A549 (cell line): ENCODE data around the gene TSTD1. TPM values are rescaled to one million over a fixed set of nuclear protein-coding genes. Genes with fewer than 3 reads are reported as not detected.
A peak's percentile ranks its signal among the peaks of the same experiment; 100 is the strongest.

Source experiments
- ATAC-seq, 2 experiments: fragments of 200-7000 bp in 1 of 2; fragments of >200 bp in 1 of 2; cut with Nextera tagmentation in 1 of 2; cut with Tn5 transposase in 1 of 2; 3 replicates each; pipeline versions ENCODE4 v1.8.0 to v1.9.1; 2018 to 2020; ENCODE audit warnings: mild to moderate bottlenecking in 1 of 2, moderate library complexity in 1 of 2
- CTCF ChIA-PET: fragments of 300-600 bp; sonication (Branson Sonifier 250); formaldehyde crosslinking; extraction: SDS; loops from one replicate; lab custom pipeline; 2021; ENCODE audit warnings: antibody characterized with exemption, inconsistent platforms; lab: Yijun Ruan, JAX
- POLR2A ChIA-PET: fragments of 350-600 bp; formaldehyde crosslinking; extraction: SDS; loops from one replicate; lab custom pipeline; 2021; ENCODE audit warnings: antibody characterized with exemption, inconsistent platforms; lab: Yijun Ruan, JAX
- DNase-seq, 2 experiments: peaks; one replicate each; pipeline versions ENCODE4 v3.0.0 to v3.0.0-alpha.2; 2011 to 2016; ENCODE audit warnings: low read depth in 1 of 2, low spot score in 1 of 2
- FAIRE-seq: peaks from 2 replicates; lab custom pipeline; 2011; peaks lifted over from hg19 to GRCh38; lab: Jason Lieb, UNC
- H3K27ac ChIP-seq, 2 experiments: fragments of >200 bp; sonication (Bioruptor Twin); formaldehyde crosslinking; 3 replicates each; pipeline ENCODE4 v1.5.1; 2016 to 2017
- H3K4me1 ChIP-seq: fragments of >200 bp; sonication (Bioruptor Twin); formaldehyde crosslinking; 3 replicates; pipeline ENCODE4 v1.6.1; 2016
- H3K4me2 ChIP-seq: fragments of >200 bp; sonication (Bioruptor Twin); formaldehyde crosslinking; 3 replicates; pipeline ENCODE4 v1.6.1; 2016
- H3K4me3 ChIP-seq: fragments of >200 bp; sonication (Bioruptor Twin); formaldehyde crosslinking; 3 replicates; pipeline ENCODE4 v1.5.1; 2016
- H3K9me3 ChIP-seq: fragments of >200 bp; sonication (Bioruptor Twin); formaldehyde crosslinking; 3 replicates; pipeline ENCODE4 v1.6.1; 2016
- CBX2 ChIP-seq: fragments of 200-600 bp; sonication (generic); IDR thresholded peaks from 2 replicates; pipeline ENCODE4 v1.6.1; 2016; ENCODE audit warnings: low read depth, mild to moderate bottlenecking, borderline replicate concordance
- CHD2 ChIP-seq: fragments of 150-350 bp; IDR thresholded peaks from 2 replicates; pipeline ENCODE4 v1.6.1; 2014; ENCODE audit warnings: low read length; ENCODE audit not compliant: partially characterized antibody
- CHD4 ChIP-seq: fragments of 200-600 bp; sonication (generic); IDR thresholded peaks from 2 replicates; pipeline ENCODE4 v1.6.1; 2016; ENCODE audit warnings: antibody characterized with exemption, mild to moderate bottlenecking, borderline replicate concordance
- EHF ChIP-seq: fragments of 250-450 bp; sonication (Bioruptor Pico); IDR thresholded peaks from 2 replicates; pipeline ENCODE4 v1.5.0; 2020; ENCODE audit warnings: mild to moderate bottlenecking
- ESRRA ChIP-seq: fragments of 150-350 bp; IDR thresholded peaks from 2 replicates; pipeline ENCODE4 v1.6.1; 2014; ENCODE audit warnings: mild to moderate bottlenecking, low read length, borderline replicate concordance
- FOSB ChIP-seq: fragments of 250-450 bp; sonication (Bioruptor Pico); IDR thresholded peaks from 2 replicates; pipeline ENCODE4 v1.5.0; 2020; ENCODE audit warnings: mild to moderate bottlenecking, moderate library complexity
- FOSL2 ChIP-seq, 2 experiments: fragments of 450-650 bp in 1 of 2; fragments of >200 bp in 1 of 2; sonication (Bioruptor Twin) in 1 of 2; formaldehyde crosslinking; IDR thresholded peaks; 2 replicates each; pipeline versions ENCODE4 v1.5.0 to v1.6.1; 2016 to 2020; ENCODE audit warnings: mild to moderate bottlenecking in 1 of 2, moderate library complexity in 1 of 2
- HDAC2 ChIP-seq: fragments of 200-600 bp; sonication (generic); IDR thresholded peaks from 2 replicates; pipeline ENCODE4 v1.6.1; 2016
- HOXA7 ChIP-seq: fragments of 250-450 bp; sonication (Bioruptor Pico); IDR thresholded peaks from 2 replicates; pipeline ENCODE4 v1.5.0; 2020; ENCODE audit warnings: mild to moderate bottlenecking, moderate library complexity
- JUN ChIP-seq, 2 experiments: fragments of >200 bp; sonication (Bioruptor Twin); formaldehyde crosslinking; IDR thresholded peaks; 2 replicates in 1 of 2; 3 replicates in 1 of 2; pipeline ENCODE4 v1.6.1; 2016 to 2017
- KDM5A ChIP-seq: fragments of 200-600 bp; sonication (generic); IDR thresholded peaks from 2 replicates; pipeline ENCODE4 v1.6.1; 2016; ENCODE audit warnings: antibody characterized with exemption, mild to moderate bottlenecking
- MAFK ChIP-seq: fragments of 450-650 bp; IDR thresholded peaks from 2 replicates; pipeline ENCODE4 v1.6.1; 2014; ENCODE audit not compliant: partially characterized antibody
- MAZ ChIP-seq: fragments of 150-350 bp; IDR thresholded peaks from 2 replicates; pipeline ENCODE4 v1.6.1; 2014; ENCODE audit warnings: antibody characterized with exemption, low read depth, low read length, borderline replicate concordance
- MYC ChIP-seq: IDR thresholded peaks from 2 replicates; pipeline ENCODE4 v1.6.1; 2012; ENCODE audit warnings: mild to moderate bottlenecking, inconsistent platforms, low read length, improper control_type of control experiment, borderline replicate concordance
- NFE2L2 ChIP-seq: fragments of 150-350 bp; conservative IDR thresholded peaks from 2 replicates; pipeline ENCODE4 v1.6.1; 2014; ENCODE audit warnings: low read length
- POLR2A ChIP-seq: IDR thresholded peaks from 2 replicates; pipeline ENCODE4 v1.6.1; 2012; ENCODE audit warnings: mild to moderate bottlenecking, low read length
- RARB ChIP-seq: fragments of 250-450 bp; sonication (Bioruptor Pico); IDR thresholded peaks from 2 replicates; pipeline ENCODE4 v1.8.0; 2021; ENCODE audit warnings: mild to moderate bottlenecking, moderate library complexity
- RCOR1 ChIP-seq: fragments of 150-350 bp; IDR thresholded peaks from 2 replicates; pipeline ENCODE4 v1.6.1; 2014; ENCODE audit warnings: antibody characterized with exemption, low read length, low read depth
- RNF2 ChIP-seq: fragments of 200-600 bp; sonication (generic); IDR thresholded peaks from 2 replicates; pipeline ENCODE4 v1.6.1; 2016; ENCODE audit warnings: low read depth, mild to moderate bottlenecking, antibody characterized with exemption, moderate library complexity, borderline replicate concordance
- ZC3H11A ChIP-seq: fragments of 450-650 bp; IDR thresholded peaks from 2 replicates; pipeline ENCODE4 v1.6.1; 2014; ENCODE audit warnings: antibody characterized with exemption, mild to moderate bottlenecking
- ZNF302 ChIP-seq: fragments of 250-450 bp; sonication (Bioruptor Pico); IDR thresholded peaks from 2 replicates; pipeline ENCODE4 v1.9.0; 2021; ENCODE audit warnings: inconsistent platforms, mild to moderate bottlenecking, moderate library complexity
- ZSCAN20 ChIP-seq: fragments of 250-450 bp; sonication (Bioruptor Pico); IDR thresholded peaks from 2 replicates; pipeline ENCODE4 v1.8.0; 2022; ENCODE audit warnings: mild to moderate bottlenecking, moderate library complexity
- WGBS: methylation state at CpG from one replicate; pipeline ENCODE4 v1.1.6; 2017; ENCODE audit errors: missing lambda C conversion rate; 5-methylcytosine and 5-hydroxymethylcytosine counted together
- polyA plus RNA-seq, 4 experiments: library from polyadenylated mRNA; depleted of rRNA in 3 of 4; stranded (reverse); fragments of >200 nt; fragmentation: RNase III in 1 of 4; extraction: RNeasy Plus Mini Kit Qiagen cat#74134 plus additional on column Dnase treatment in 1 of 4; gene quantifications; 2 replicates in 3 of 4; 3 replicates in 1 of 4; pipeline ENCODE4 v1.2.3, GENCODE V29; 2011 to 2017
- TF ChIP-seq, protein P1 (sequence below): fragments of 150-350 bp; IDR thresholded peaks from 2 replicates; pipeline ENCODE4 v1.6.1; 2014; ENCODE audit warnings: low read depth, mild to moderate bottlenecking, low read length
- TF ChIP-seq, protein P2 (sequence below): IDR thresholded peaks from 2 replicates; pipeline ENCODE4 v1.6.1; 2012; ENCODE audit warnings: low read depth, borderline replicate concordance
- TF ChIP-seq, protein P3 (sequence below): fragments of >200 bp; sonication (Bioruptor Twin); formaldehyde crosslinking; IDR thresholded peaks from 2 replicates; pipeline ENCODE4 v1.6.1; 2016
- TF ChIP-seq, protein P4 (sequence below): fragments of 250-450 bp; sonication (Bioruptor Pico); IDR thresholded peaks from 2 replicates; pipeline ENCODE4 v1.5.0; 2021; ENCODE audit warnings: mild to moderate bottlenecking, moderate library complexity, borderline replicate concordance
- TF ChIP-seq, protein P5 (sequence below): IDR thresholded peaks from 2 replicates; pipeline ENCODE4 v1.6.1; 2012

The TSTD1 gene
- polyA plus RNA-seq, 2 of the 4 experiments (the other 2 are of a cell fraction): 0.17 TPM; not detected in 1

DNA sequence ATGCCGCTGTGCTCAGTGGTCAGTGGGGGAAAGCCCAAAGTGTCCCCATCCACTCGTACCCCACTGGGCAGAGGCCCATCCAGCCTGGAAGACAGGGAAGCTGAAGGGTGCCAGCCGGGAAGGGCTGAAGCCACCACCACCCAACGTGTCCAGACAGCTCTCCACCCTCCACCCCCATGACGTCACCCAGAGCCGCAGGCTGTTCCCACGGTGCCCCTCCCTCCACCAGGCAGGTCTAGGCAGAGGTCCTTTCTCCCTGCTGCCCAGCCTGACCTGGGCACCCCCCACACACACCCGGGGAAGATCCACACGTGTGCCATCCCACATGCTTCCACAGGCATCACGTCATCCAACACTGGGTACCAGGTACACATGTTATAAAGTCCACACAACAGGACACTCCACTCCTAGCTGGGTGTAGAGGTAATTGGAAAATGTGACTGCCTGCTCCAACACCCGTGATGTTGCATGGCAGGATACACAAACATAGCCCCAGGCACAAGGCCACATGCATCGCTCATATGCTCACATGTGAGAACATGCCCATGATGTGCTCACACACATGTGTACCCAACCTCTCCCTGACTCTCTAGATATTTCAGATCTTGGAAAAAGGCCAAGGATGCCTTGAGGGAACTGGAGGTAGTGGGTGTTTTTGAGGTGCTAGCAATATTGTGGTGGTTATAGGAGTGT lies 36.1 kb upstream of the TSTD1 start:
- POLR2A ChIA-PET: no interaction called here
- no peak for TF ChIP-seq ZNF302
- TF ChIP-seq EHF: no peak
- TF ChIP-seq JUN (IDR thresholded peaks at IDR 0.05): no peak
- TF ChIP-seq FOSL2 (IDR thresholded peaks at IDR 0.05): no peak
- no peak for TF ChIP-seq FOSL2 (CRISPR knock-in tag; IDR thresholded peaks at IDR 0.05)
- TF ChIP-seq NFE2L2: no peak
- no peak for TF ChIP-seq HOXA7
- TF ChIP-seq, protein P1, sequence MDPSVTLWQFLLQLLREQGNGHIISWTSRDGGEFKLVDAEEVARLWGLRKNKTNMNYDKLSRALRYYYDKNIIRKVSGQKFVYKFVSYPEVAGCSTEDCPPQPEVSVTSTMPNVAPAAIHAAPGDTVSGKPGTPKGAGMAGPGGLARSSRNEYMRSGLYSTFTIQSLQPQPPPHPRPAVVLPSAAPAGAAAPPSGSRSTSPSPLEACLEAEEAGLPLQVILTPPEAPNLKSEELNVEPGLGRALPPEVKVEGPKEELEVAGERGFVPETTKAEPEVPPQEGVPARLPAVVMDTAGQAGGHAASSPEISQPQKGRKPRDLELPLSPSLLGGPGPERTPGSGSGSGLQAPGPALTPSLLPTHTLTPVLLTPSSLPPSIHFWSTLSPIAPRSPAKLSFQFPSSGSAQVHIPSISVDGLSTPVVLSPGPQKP: no peak
- TF ChIP-seq, protein P2, sequence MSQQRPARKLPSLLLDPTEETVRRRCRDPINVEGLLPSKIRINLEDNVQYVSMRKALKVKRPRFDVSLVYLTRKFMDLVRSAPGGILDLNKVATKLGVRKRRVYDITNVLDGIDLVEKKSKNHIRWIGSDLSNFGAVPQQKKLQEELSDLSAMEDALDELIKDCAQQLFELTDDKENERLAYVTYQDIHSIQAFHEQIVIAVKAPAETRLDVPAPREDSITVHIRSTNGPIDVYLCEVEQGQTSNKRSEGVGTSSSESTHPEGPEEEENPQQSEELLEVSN: no peak
- no peak for TF ChIP-seq MAZ
- no peak for TF ChIP-seq CHD4
- TF ChIP-seq, protein P3, sequence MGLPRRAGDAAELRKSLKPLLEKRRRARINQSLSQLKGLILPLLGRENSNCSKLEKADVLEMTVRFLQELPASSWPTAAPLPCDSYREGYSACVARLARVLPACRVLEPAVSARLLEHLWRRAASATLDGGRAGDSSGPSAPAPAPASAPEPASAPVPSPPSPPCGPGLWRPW: no peak
- TF ChIP-seq HDAC2: no peak
- no peak for TF ChIP-seq FOSB (CRISPR knock-in tag)
- no peak for TF ChIP-seq MAFK
- no peak for TF ChIP-seq RCOR1
- TF ChIP-seq ESRRA: no peak
- no peak for TF ChIP-seq POLR2A
- TF ChIP-seq, protein P4, sequence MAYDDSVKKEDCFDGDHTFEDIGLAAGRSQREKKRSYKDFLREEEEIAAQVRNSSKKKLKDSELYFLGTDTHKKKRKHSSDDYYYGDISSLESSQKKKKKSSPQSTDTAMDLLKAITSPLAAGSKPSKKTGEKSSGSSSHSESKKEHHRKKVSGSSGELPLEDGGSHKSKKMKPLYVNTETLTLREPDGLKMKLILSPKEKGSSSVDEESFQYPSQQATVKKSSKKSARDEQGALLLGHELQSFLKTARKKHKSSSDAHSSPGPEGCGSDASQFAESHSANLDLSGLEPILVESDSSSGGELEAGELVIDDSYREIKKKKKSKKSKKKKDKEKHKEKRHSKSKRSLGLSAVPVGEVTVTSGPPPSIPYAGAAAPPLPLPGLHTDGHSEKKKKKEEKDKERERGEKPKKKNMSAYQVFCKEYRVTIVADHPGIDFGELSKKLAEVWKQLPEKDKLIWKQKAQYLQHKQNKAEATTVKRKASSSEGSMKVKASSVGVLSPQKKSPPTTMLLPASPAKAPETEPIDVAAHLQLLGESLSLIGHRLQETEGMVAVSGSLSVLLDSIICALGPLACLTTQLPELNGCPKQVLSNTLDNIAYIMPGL: no peak
- no peak for TF ChIP-seq CHD2
- DNase-seq (peak in 1 of 2 experiments; percentile 54), FAIRE-seq (no peak), ATAC-seq (peak in 1 of 2 experiments; percentile 18; a peak in 2 of 6 replicates)
- Histone ChIP-seq H3K4me3 (no peak overlapping the region), H3K9me3 (no peaks in the 10 kb centered on the region), H3K4me2 (peak overlapping the region; percentile 16; the same call in 2 of the 3 replicates), H3K4me1 (peaks cover 27% of the 10 kb centered on the region), H3K27ac (peak overlapping the region; percentile 51 to 71)
- CTCF ChIA-PET: interaction anchor here (0.9 to 13.9 kb wide), 4 partner anchors 8 to 22 kb away, joined by 3 to 319 read pairs (median 40); partner anchors contain the start of genes KLHDC9 and NECTIN4
- 65% methylated on average over 9 of the region's 12 CpGs for WGBS

DNA sequence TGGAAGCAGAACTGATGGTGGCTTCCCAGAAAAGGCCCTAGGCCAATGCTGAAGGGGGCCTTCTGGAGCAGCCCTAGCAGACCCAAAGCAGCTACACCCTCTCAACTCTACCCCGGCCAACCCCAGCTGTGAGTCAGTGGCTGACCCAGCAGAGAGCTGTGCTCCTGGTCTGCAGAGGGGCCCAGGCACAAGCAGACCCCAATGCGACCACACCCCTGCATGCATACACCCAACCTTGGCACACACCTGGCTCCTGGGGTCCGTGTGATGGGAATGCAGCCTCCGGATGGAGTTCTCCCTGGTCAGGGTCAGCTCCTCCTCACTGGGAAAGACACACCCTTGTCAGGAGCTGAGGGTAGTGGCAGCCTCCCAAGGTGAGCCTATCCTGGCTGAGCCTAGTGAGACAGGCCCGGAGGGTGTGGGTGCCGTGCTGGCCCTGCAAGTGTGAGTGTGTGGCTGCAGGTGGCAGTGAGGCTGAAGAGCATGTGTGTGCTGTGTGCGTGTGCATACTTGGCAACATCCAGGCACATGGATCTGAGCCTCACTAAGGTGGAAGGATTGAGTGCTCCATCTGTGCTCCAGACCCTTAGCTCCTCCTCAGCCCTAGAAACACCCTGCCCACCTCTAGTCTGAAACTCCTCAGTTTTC lies 34.8 kb upstream of the TSTD1 start:
- ChIA-PET CTCF (interaction anchor here (0.8 to 13.9 kb wide), 8 partner anchors 9 to 75 kb away, joined by 3 to 319 read pairs (median 6); partner anchors contain the start of genes KLHDC9 and NECTIN4), POLR2A (interaction anchor here (0.5 kb wide), 1 partner anchor 82 kb away, joined by 3 read pairs; no protein-coding TSS in a partner anchor)
- 73% methylated on average over 6 of the region's 7 CpGs for WGBS
- DNase-seq: no peak
- H3K27ac ChIP-seq: peak overlapping the region; percentile 51 to 71; a peak in 4 of 6 replicates
- TF ChIP-seq CBX2: no peak
- TF ChIP-seq RNF2: no peak
- TF ChIP-seq KDM5A: no peak
- TF ChIP-seq RARB (CRISPR knock-in tag): no peak
- TF ChIP-seq HDAC2: no peak
- TF ChIP-seq EHF: no peak
- no peak for TF ChIP-seq MYC
- TF ChIP-seq MAZ: no peak
- no peak for TF ChIP-seq POLR2A
- no peak for TF ChIP-seq RCOR1
- TF ChIP-seq, protein P2: no peak
- TF ChIP-seq ZC3H11A: no peak
- TF ChIP-seq ZSCAN20 (CRISPR knock-in tag): no peak
- TF ChIP-seq, protein P5, sequence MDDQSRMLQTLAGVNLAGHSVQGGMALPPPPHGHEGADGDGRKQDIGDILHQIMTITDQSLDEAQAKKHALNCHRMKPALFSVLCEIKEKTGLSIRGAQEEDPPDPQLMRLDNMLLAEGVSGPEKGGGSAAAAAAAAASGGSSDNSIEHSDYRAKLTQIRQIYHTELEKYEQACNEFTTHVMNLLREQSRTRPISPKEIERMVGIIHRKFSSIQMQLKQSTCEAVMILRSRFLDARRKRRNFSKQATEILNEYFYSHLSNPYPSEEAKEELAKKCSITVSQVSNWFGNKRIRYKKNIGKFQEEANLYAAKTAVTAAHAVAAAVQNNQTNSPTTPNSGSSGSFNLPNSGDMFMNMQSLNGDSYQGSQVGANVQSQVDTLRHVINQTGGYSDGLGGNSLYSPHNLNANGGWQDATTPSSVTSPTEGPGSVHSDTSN: no peak
- peak overlapping the region; percentile 26 for H3K4me2 ChIP-seq
- no peak overlapping the region for H3K4me3 ChIP-seq
- peaks cover 27% of the 10 kb centered on the region for H3K4me1 ChIP-seq
- H3K9me3 ChIP-seq: no peaks in the 10 kb centered on the region
- no peak for FAIRE-seq
- ATAC-seq: peak; percentile 49 to 61; a peak in 5 of 6 replicates
